Measurements from ENCODE around the gene DKK3.

Gene DKK3

GRCh38 chr11:12003336-12003735, 5.1 kb downstream of the DKK3 start:
- DNase-seq: no peak

DNA sequence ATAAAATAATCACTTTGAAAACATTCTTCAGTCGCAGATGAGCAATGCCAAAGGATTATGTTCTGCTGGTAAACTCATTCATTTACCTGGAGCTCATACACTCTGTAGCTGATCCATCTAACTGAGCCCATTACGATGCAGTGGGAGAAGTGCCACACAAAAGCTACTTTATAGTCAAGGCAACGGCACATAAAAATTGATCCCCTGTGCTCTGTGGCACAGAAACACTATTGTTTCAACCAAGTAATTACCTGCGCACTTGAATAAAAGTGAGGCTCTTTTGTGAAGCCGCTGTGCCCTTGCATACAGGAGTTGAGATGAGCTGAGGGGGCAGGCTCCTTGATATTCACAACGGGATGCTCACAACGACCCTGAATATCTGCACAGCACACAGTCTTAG, 7.2 kb downstream of the DKK3 start:
- DNase-seq: no peak

DNA sequence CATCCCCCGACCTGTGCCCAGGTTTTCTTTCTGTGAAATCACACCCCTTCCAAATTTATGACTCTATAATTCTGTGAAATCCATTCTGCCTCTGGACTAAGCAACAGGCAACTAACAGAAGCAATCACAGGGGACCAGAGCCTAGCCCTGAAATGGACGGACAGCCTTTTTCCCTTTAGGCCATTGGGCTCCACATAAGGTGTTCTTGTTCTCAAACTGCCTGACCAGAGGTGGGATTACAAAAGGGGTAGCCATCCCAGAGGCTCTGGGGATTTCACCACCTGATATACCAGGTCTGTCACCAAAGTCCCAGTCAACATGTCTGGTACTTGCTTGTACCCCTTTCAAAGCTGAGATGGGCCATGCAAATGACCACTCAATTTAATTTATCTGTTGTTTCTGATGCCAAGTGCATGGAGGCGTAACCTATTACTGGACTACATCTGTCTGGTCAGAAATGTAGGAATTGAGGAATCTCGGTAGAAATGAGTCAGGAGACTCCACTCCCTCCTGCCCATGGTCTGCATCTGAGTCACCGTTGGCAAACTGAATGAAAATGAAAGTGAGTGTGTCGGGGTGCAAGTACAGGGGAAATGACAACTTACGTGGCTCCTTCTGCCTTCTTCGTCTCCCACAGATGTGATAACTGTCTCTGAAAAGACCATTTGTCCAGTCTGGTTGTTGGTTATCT, 10.2 kb downstream of the DKK3 start:
- no peak for DNase-seq

DNA sequence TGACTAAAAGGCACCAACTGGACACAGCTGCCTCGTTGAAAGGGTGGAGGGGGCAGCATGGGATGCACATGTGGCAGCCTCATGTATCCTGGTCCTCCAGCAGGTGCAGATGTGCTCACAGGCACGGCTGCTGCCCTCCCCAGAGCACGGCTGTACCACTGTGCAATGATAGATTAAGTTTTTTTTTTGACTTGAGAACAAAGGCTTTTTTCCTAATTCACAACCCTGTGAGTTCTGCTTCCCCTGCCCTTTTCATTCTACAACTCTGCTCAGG, 11.4 kb downstream of the DKK3 start:
- DNase-seq: no peak

DNA sequence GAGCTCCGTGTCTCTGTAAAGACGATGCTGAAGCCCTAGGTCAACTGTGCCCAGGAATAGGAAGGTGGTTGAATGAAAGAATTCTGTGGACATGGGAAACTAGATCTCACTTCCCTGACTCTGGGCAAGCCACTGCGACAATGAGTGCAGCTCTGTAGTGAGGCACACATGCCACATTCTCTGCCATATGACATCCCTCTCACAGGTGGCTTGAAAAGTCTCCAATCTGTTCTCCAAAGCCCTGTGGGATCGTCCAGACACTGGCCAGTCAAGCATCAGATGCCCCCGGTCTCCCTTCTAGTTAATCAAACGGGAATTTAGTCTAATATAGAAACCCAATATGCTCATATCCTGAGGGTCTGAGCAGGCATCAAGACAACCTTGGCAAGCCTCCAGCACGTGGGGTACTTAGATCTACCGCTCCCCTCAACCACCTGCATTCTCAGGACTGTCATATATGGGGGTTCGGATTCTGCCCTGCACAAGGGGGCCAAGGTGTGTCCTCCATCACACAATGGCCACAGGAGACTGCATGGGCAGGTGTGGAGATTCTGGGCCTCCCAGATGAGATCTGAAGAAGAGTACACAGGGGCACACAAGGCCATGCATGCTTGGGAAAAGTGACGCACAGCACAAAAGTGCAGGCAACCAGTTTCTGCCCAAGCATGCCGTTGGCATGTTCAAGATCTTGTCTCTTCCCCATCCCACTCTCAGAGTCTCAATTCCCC, 11.9 kb downstream of the DKK3 start:
- DNase-seq: no peak

GRCh38 chr11:11995601-11996000, 12.8 kb downstream of the DKK3 start:
- no peak for DNase-seq

- no peak for DNase-seq
These were observed 14.6 kb downstream of the DKK3 start for GRCh38 chr11:11993839-11994238.

- DNase-seq: no peak
These were observed 15.9 kb downstream of the DKK3 start for GRCh38 chr11:11992257-11993212.

DNA sequence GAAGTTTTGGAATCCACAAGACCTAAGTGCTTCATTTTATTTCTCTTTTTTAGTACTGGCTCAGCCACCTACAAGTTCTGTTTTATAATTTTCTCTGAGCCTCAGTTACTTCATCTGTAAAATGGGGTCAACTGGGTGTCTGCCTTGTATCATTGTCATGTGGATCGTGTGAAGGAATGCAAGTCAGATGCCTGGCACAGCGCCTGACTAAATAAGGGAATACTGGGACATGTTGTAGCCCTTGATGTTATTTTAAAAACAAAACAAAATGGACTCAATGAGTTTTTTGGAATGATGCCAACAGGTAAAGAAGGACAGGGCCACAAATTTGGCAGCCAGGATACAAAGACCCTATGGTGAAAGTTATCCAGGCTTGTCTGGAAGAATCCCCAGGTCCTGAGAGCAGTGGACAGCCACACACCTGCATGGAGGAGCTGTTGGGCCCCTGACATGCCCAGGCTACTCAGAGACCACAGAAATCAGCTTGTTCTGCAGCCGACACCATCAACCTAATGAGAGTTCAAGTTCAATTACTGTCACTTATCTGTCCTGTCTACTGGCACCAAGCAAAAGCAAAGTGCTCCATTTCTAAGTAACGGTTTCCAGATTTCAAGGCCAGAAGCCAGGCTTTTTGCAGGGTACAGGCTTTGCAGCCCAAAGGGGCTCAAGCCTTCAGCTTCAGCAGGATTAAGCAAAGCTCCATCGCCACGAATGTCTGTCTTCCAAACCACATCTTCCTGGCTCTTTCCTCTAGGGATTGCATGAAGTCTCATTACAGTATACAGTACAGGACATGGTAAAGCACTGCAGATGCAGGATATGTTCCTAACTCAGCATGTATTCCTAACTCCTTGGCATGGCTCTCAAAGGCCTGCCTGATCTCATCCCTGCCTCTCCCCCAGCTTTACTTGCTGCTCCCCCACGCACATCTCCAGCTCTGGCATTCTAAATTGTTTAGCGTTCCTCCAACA, 18.4 kb downstream of the DKK3 start:
- no peak for DNase-seq

DNA sequence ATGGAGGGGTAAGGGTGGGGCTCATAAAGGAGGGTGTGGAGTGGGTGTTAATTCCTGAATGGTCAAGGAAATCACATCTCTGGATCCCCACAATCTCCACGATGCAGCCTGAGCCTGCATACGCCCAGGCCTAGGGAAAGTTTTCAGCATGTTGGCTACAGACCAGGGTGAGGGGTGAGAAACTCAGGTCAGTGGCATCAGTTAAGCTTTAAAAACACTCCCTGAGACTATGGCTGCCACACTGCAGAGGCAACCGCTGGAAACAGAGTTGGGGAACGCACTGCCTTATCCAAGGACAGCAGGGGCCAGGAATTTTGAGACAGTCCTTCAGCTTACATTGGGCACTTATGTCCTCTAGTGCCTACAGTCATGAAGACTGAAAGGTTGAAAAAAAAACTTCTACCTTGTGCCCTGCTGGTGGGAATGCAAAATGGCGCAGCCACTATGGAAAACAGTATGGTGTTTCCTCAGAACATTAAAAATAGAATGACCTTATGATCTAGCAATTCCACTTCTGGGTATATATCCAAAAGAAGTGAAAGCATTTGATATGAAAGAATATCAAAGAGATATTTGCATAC, 19.7 kb downstream of the DKK3 start:
- DNase-seq: no peak

DNA sequence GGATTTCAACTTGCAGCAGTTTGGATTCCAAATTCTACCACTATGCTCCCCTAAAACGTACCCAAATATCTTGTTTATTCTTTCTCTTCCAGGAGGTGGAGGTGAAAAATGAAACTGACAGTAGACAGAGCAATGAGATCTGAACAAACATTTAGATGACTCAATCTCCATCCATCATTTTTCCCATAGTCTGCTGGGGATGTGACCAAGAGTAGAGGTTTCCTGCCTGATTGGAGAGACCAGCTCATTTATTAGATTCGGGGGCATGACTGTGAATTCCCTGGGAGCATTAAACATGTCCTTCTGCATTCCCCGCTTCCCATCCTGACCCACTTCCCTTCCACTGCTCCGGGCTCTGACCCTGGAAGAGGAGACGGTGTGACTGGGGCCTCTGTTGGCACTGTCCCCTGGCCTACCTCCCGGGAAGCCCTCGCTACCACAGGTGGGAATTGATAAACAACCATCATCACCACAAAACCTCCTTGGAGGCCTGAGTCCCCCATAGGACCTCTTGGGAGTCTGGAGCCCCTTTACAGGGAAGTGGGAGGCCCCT, 20.3 kb downstream of the DKK3 start:
- no peak for DNase-seq

DNA sequence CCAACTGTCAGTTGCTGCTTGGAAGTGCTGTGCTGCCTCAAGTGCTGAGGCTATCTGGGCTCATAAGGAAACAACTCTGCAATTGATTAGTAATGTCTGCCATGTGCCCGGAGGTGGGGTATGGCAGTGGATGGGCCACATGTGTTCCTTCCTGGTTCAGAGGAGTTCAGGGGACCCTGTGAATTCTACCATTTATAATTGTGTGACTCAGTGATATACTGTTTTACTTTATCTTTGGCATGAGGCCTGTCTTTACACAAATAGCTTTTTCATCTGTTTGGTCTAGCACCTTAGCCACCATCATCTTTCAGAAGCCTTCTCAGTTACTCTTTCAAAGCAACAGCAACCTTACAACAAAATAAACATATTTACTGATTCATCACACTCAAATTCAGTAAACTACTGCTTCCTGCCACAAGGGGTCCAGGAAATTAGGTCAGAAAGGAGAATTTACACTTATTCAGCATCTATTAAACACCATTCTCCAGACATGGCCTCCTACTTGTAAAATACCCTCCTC, 20.9 kb downstream of the DKK3 start:
- no peak for DNase-seq

DNA sequence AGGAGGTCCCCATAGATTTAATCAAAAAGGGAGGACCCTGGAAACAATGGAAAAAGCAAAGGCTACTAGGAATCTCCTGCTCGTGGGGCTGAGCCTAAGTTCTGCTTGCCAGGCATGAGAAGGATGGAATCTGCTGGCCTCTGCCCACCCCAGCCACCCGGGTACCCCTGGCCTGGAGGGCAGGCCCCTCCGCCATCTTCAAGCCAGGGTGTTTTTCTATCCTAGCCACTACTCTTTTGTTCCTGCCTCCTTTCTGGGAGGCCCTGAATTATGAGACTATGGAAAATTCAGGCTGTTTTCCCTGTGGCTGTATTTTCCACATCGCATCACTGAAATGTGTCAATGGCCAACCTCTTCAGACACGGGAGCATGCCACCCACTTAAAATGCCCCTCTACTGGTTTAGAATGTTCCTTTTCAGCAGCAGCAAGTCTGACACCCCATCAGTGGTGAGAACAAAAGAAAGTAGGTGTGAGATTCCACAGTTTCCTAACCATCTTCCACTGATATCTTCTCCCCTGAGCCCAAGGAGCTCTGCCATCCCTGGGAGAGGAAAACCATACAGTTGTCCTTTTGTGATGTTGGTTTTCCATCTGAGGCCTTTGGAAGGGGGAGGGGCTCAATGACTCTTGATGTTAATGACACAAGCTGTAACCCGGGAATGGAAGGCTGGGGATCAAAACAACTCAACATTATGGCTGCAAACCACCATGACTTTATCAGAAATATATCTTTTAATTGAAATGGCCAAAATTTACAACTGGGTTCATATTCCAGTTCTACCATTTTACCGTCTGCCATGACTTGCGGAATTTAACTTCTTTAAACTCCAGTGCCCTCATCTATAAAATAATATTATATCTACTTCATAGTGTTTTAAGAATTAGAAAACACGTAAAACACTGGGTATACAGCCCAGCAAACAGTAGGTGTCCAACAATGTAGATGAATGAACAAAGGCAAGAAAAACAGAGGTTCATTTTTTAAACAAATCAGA, 22.2 kb downstream of the DKK3 start:
- no peak for DNase-seq

GRCh38 chr11:11985016-11985715, 23.3 kb downstream of the DKK3 start:
- no peak for DNase-seq

DNA sequence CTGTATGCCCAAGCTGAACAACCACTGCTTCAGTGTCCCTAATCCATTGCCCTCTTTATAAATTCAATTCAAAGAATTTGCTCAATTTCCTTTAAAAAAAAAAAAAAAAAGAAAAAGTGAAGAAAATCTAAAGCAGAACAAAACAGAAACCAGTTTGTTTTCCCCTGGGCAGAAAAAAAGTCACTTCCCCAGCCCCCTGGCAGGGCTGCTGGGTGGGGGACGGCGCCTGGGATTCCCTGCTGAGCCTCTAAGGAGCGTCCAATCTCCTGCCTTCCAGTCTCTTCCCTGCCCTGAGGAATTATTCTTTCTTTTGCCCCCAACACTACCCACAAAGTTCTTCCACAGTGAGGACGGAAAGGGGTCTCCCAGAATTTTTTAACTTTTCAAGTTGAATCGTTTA, 23.9 kb downstream of the DKK3 start:
- DNase-seq: no peak

DNA sequence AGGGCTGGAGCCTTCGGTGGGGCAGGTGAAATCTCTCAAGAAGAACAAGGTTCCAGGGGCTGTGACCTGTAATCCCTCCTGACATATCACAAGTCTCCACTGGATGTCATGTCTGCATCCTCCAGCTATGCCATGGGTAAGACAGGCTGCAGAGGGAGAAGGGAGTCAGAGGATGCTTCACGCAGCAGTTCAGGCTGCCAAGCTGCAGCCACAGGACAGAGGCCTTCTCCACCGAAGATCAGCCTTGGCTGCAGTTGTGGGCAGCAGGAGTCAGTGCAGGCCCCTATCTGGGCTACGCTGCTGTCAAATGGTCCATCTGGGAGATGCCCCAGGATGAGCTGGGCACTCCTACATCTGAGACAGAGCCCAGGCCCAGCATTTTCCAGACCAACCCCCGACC, 25.0 kb downstream of the DKK3 start:
- DNase-seq: no peak

- DNase-seq: no peak
These were observed 25.5 kb downstream of the DKK3 start for GRCh38 chr11:11982975-11983374.

- DNase-seq: no peak
These were observed 26.0 kb downstream of the DKK3 start for GRCh38 chr11:11982461-11982860.

DNA sequence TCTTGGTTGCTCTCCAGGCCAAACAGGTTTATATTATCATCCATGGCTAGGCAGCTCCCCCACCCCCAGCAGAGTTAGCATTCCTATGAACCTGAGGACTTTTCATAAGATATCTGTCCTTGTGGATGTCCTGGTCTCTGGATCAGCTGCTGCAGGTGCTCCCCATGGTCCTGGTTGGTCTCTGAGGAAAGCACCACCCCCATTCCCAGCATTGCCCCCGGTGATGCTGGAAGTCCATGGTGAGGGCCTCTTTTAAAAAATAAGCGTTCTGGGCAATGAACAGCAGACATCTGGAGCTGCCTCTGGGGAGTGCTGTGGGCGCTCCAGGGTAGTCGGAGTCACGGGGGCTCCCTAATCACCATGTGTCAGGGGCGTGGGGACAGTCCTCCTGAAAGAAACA, 26.6 kb downstream of the DKK3 start:
- DNase-seq: no peak

DNA sequence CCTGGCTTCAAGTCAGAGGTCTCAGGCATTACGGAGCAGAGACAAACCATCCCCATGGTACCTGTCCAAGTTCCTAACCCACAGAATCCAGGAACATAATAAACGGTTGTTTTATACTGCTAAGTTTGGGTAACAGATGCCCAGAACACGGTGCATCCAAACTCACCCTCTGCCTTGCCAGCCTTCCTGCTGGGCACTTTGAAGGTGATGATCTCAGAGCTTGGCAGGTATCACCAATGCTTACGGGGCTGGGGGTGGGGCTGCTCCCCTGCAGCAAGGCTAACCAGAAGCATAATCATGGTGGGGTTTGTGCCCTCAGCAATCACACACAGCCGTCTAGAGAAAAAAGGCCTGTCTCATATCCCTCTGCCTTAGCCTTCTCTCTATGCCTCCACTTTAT, 27.1 kb downstream of the DKK3 start:
- no peak for DNase-seq
